ENCODE results near the gene OPCML.

The OPCML gene

GRCh38 chr11:133425245-133425644 lies 107.1 kb downstream of the OPCML start:
- no peak overlapping the region for H3K4me3 ChIP-seq (ENCODE audit: low read depth, low read length)
- no peak for TF ChIP-seq CTCF (IDR thresholded peaks at IDR 0.05; ENCODE audit: borderline replicate concordance, insufficient read depth, low read depth, low read length)

- TF ChIP-seq CTCF (IDR thresholded peaks at IDR 0.05; ENCODE audit: borderline replicate concordance, insufficient read depth, low read depth, low read length) = no peak
- H3K4me3 ChIP-seq (ENCODE audit: low read depth, low read length) = no peak overlapping the region
Observed at GRCh38 chr11:133418218-133418617, 114.1 kb downstream of the OPCML start.

- no peak for TF ChIP-seq CTCF (IDR thresholded peaks at IDR 0.05; ENCODE audit: borderline replicate concordance, insufficient read depth, low read depth, low read length)
- no peak overlapping the region for H3K4me3 ChIP-seq (ENCODE audit: low read depth, low read length)
Observed at GRCh38 chr11:133414506-133414905, 117.8 kb downstream of the OPCML start.

GRCh38 chr11:133413703-133414102 lies 118.6 kb downstream of the OPCML start:
- no peak overlapping the region for H3K4me3 ChIP-seq (ENCODE audit: low read depth, low read length)
- TF ChIP-seq CTCF (IDR thresholded peaks at IDR 0.05; ENCODE audit: borderline replicate concordance, insufficient read depth, low read depth, low read length) = no peak

- no peak overlapping the region for H3K4me3 ChIP-seq (ENCODE audit: low read depth, low read length)
- TF ChIP-seq CTCF (IDR thresholded peaks at IDR 0.05; ENCODE audit: borderline replicate concordance, insufficient read depth, low read depth, low read length) = no peak
Observed at GRCh38 chr11:133409799-133410198, 122.5 kb downstream of the OPCML start.

- no peak for TF ChIP-seq CTCF (IDR thresholded peaks at IDR 0.05; ENCODE audit: borderline replicate concordance, insufficient read depth, low read depth, low read length)
- H3K4me3 ChIP-seq (ENCODE audit: low read depth, low read length) = no peak overlapping the region
Observed at GRCh38 chr11:133408936-133409335, 123.4 kb downstream of the OPCML start.

- no peak overlapping the region for H3K4me3 ChIP-seq (ENCODE audit: low read depth, low read length)
- TF ChIP-seq CTCF (IDR thresholded peaks at IDR 0.05; ENCODE audit: borderline replicate concordance, insufficient read depth, low read depth, low read length) = no peak
Observed at GRCh38 chr11:133408402-133408801, 123.9 kb downstream of the OPCML start.
